Raji (cell line): ENCODE results near the gene SLC43A1.
A peak's percentile ranks its signal among the peaks of the same experiment; 100 is the strongest.

Experiments
- POLR2A ChIP-seq: IDR thresholded peaks from 2 replicates; pipeline ENCODE4 v1.6.1; 2011; ENCODE audit warnings: low read depth, low read length, control low read depth; ENCODE audit not compliant: insufficient read depth

SLC43A1 gene

GRCh38 chr11:57515332-57516060 lies at the start of gene SLC43A1:
Gene SLC43A1, minus strand, starts transcription at chr11:57515702. Its CDS starts 1,591 bp downstream, at chr11:57514111.
- TF ChIP-seq POLR2A: peak; percentile 60

- TF ChIP-seq POLR2A: no peak
These were observed 47.1 kb upstream of the SLC43A1 start for GRCh38 chr11:57562596-57562995.

- no peak for TF ChIP-seq POLR2A
These were observed 44.6 kb upstream of the SLC43A1 start for GRCh38 chr11:57560146-57560545.

GRCh38 chr11:57556041-57556440 lies 40.5 kb upstream of the SLC43A1 start:
- no peak for TF ChIP-seq POLR2A

DNA sequence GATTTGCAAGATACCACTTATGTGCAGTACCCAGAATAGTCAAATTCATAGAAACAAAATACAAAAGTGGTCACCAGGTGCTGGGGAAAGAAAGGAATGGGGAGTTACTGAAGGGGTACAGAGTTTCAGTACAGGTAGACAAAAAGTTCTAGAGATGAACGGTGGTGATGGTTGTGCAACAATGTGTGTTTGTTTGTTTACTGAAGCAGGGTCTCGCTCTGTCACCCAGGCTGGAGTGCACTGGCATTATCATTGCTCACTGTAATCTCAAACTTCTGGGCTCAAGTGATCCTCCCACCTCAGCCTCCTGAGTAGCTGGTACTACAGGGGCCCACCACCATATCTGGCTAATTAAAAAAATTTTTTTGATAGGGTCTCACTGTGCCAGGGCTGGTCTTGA lies 39.9 kb upstream of the SLC43A1 start:
- TF ChIP-seq POLR2A: no peak

- TF ChIP-seq POLR2A: no peak
These were observed 37.0 kb upstream of the SLC43A1 start for GRCh38 chr11:57552479-57552878.

- no peak for TF ChIP-seq POLR2A
These were observed 36.4 kb upstream of the SLC43A1 start for GRCh38 chr11:57551941-57552340.

DNA sequence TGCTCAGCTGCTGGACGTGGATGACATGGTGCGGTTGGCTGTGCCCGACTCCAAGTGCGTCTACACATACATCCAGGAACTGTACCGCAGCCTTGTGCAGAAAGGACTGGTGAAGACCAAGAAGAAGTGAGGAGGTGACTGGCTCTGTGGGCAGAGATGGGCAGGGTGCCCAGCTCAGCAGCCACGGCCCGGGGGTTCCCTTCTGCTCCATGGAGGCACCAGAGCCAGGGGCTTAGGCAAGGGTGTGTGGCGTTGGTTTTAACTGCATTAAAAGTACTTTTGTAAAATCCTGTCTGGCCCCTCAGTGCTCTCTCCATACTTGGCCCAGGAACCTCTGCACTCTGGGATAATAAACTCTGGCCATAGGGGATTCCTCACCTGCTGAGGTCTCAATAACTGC lies 34.5 kb upstream of the SLC43A1 start:
- TF ChIP-seq POLR2A: no peak

DNA sequence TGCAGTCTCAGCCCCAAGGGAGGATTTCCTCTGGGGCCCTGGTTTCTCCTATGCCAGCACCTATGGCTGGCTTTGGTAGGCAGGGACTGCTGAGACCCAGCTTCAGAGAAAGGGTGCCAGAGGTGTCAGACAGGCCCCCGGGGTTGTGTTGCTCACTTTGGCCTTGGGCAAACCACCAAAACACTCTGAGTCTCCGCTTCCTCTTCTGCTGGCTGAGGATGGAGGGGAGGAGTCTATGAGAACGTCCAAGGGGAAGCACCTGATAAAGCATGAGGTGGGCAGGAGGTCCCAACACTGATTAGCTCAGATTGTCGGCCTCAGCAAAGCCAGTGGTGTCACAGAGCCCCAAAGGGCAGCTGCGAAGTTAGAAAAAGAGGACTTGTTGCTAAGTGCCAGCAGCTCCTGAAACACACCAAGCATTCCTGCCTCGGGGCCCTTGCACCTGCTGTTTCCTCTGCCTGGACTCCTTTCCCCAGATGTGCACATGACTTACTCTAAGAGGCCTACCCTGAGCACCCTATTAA lies 32.4 kb upstream of the SLC43A1 start:
- no peak for TF ChIP-seq POLR2A

- no peak for TF ChIP-seq POLR2A
These were observed 31.5 kb upstream of the SLC43A1 start for GRCh38 chr11:57546869-57547475.

- no peak for TF ChIP-seq POLR2A
These were observed 30.9 kb upstream of the SLC43A1 start for GRCh38 chr11:57546451-57546850.

GRCh38 chr11:57545883-57546282 lies 30.4 kb upstream of the SLC43A1 start:
- TF ChIP-seq POLR2A: no peak

DNA sequence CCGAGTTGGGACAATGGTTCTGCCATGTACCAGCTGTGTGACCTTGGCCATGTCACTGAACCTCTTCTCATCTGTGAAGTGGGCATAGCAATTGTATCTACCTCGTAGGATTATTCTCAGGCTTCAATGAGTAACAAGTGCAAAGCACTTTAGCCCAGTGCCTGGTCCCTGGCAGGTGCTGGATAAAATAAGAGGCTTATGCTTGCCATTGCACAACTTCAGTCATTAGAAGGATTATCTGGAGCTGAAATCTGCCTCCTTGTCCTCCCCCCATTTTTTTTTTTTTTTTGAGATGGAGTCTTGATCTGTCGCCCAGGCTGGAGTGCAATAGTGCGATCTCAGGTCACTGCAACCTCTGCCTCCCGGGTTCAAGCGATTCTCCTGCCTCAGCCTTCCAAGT lies 29.1 kb upstream of the SLC43A1 start:
- no peak for TF ChIP-seq POLR2A

DNA sequence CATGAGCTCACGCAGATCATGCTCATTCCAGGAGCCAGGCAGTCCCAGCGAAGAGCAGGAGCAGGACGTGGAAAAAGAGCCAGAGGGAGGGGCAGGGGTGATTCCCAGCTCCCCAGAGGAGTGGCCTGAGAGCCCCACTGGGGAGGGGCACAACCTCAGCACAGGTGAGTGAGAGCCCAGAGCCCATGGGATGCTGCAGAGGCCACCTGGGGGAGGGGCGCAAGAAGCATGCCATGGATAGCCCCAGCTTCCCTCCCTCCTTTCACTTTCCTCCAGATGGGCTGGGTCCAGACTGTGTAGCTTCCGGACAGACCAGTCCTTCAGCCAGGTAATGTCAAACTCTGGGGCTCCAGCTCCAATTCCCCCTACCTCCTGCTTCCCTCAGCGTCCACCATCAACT lies 28.1 kb upstream of the SLC43A1 start:
- no peak for TF ChIP-seq POLR2A

DNA sequence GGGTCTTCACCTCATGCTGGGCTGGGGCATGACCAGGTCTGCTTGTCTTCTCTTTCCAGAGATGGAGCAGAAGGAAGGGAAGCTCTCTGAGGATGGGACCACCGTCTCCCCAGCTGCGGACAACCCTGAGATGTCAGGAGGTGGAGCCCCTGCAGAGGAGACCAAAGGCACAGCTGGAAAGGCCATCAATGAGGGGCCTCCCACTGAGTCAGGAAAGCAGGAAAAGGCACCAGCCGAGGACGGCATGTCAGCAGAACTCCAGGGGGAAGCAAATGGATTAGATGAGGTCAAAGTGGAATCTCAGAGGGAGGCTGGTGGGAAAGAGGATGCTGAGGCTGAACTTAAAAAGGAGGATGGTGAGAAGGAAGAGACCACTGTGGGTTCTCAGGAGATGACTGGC lies 27.1 kb upstream of the SLC43A1 start:
- no peak for TF ChIP-seq POLR2A

GRCh38 chr11:57541169-57541568 lies 25.7 kb upstream of the SLC43A1 start:
- TF ChIP-seq POLR2A: no peak

DNA sequence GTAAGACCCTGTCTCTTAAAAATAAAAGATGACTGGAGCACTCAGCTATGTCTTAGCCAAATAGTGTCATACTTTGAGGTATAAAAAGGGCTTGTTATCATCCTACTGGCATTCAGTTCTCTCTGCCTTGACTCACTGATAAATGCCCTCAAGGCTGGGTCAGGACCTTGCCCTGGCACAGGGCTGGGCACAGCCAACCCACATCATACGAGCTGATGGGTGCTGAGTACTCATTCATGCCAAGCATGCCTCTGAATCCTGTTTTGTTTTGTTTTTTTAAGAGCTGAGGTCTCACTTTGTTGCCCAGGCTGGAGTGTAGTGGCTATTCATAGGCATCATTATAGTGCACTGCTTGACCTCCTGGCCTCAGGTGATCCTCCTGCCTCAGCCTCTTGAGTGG lies 23.8 kb upstream of the SLC43A1 start:
- TF ChIP-seq POLR2A: no peak

- no peak for TF ChIP-seq POLR2A
These were observed 21.6 kb upstream of the SLC43A1 start, which contains the start of gene SMTNL1 for GRCh38 chr11:57536947-57537619. Gene SMTNL1, plus strand, starts transcription at chr11:57537595. Its CDS starts 5,048 bp downstream, at chr11:57542643.
